PC-9 (cell line): Measurements from ENCODE around the gene MRPL28.

ENCODE experiments used
- EZH2 ChIP-seq: fragments of 200-600 bp; sonication (generic); IDR thresholded peaks from 2 replicates; pipeline ENCODE4 v1.8.0; 2017; ENCODE audit warnings: antibody characterized with exemption, low read depth
- TF ChIP-seq, protein P1 (sequence below): fragments of 200-600 bp; sonication (generic); conservative IDR thresholded peaks from 2 replicates; pipeline ENCODE4 v1.6.1; 2017; ENCODE audit warnings: mixed run types, antibody characterized with exemption, mild to moderate bottlenecking, moderate library complexity

DNA sequence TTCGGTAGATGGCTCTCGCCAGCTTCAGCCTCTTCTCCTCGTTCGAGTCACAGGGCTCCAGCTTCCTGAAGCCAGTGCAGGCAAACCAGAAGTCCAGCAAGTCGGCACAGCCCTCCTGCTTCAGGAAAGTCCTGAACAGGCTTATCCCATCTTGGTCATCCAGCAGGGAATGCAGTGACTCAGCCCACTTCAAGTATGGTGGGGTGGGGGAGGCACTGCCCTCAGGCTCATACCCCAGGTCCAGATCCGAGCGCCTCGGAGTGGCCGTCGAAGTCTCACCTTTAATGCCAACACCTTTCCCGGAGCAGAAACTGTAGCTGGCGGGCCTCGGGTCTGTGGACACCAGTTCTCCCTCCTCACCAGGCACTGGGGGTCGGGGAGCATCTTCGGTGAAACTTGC, 23.8 kb downstream of the MRPL28 start:
- TF ChIP-seq, protein P1, sequence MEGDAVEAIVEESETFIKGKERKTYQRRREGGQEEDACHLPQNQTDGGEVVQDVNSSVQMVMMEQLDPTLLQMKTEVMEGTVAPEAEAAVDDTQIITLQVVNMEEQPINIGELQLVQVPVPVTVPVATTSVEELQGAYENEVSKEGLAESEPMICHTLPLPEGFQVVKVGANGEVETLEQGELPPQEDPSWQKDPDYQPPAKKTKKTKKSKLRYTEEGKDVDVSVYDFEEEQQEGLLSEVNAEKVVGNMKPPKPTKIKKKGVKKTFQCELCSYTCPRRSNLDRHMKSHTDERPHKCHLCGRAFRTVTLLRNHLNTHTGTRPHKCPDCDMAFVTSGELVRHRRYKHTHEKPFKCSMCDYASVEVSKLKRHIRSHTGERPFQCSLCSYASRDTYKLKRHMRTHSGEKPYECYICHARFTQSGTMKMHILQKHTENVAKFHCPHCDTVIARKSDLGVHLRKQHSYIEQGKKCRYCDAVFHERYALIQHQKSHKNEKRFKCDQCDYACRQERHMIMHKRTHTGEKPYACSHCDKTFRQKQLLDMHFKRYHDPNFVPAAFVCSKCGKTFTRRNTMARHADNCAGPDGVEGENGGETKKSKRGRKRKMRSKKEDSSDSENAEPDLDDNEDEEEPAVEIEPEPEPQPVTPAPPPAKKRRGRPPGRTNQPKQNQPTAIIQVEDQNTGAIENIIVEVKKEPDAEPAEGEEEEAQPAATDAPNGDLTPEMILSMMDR, result no peak
- no peak for TF ChIP-seq EZH2
